ENCODE results near the gene BOC.

Gene BOC

DNA sequence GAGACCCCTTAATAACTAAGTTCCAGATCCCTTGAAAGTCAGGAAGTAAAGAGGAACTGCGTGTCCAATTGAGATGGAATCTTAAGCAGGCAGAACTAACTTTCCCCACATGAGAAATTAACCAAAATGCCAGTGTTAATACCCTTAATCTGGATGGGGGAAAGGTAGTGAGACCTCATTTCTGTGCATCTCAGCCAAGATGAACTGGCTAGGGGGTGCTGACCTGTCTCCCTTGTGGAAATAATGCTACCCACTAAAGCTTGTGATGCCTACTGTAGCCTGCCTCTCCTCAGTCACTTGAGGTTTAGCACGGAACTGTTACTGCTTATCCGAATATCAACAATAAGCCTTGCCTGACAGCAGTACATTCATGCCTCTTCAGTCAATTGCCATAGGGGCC, 15.1 kb downstream of the BOC start:
- DNase-seq = no peak

DNA sequence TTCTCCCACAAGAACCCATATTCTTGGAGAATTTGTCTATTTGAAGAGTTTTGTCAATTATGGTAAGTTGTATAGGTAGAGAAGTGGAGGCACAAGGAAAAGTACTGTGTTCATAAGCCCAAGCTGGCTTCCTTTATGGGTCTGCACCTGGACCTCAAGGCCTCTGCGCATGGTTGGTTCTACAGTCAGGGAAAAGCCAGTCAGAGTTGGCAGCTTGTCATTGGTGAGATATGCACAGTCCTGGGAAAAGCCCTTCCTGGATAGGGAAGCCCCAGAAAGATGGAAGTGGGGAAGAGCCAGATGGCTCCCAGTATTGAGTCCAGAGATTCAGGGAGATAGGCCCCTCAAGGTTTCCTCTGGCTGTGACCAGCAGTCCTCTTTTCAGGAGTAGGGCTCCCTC, 15.8 kb downstream of the BOC start:
- no peak for DNase-seq

DNA sequence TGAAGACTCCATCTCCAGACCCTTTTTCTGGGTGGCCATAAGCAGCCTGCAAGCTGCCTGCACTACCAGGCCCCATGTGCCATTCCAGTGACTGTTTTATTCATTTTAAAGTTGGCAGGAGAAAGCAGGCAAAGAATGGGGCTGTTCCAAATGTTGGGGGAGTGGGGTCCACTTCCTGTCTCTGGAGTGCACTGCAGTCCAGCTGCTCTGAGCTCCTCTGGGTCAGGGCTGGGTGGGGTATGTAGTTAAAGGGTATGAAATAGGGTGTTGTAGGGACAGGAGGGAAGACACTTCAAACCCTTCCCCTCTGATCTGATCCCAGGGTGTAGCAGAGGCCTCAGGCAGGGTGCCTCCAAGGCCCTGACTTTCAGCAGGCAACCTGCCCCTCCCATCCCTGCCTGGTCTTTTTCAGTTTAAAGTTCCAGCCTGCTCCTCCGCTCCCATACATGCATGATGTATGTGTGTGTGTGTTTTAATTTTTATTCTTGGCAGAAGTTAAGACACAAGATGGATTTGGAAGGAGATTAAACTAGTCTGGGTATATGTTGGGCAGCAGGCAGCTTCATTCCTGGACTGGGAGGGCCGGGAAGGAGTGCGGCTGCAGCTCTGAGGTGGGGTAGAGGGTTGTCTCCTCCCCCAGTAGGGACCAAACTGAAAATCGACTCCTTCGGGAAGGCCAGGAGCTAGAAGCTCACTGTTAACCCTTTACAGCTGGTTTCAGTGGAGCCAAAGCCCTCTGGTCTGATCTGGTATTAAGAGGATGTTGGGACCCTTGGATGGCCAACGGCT, 17.3 kb downstream of the BOC start:
- DNase-seq = no peak

DNA sequence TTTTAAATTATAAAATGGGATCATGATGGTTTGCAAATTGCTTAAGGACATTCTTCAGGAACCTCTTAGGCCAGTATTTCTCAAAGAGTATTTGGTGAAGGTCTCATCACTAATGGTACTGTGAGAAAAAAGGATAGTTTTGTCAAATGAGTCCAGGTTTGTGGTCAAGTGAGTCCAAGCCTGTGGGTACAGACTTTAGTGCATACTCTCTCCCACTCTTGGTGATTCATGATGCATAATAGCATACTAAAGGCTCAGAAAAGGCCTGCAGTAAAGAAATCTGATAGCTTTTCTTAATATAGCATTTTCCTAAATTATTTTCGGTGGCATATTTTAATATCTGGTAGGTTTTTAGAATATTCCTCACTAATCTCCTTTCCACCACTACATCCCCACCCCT, 20.0 kb downstream of the BOC start:
- no peak for DNase-seq

DNA sequence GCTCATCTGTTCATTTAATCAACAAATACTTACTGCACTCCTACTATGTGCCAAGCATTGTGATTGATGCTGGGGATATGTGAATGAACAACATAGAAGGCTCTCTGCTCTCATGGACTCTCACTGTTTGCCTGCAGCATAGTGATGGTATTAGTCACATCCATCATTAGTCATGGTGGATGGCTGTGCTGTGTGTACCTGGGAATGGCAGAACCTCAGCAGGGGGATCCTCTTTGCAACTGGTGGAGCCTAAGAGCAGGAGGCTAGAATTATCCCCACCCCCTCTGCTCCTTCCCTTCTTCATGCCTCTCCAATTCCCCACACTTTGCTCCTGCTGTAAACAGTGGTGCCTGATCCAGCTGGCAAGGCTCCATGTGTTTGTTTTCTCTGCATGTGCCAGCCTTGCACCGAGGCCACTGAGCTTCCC, 20.5 kb downstream of the BOC start:
- DNase-seq = no peak

DNA sequence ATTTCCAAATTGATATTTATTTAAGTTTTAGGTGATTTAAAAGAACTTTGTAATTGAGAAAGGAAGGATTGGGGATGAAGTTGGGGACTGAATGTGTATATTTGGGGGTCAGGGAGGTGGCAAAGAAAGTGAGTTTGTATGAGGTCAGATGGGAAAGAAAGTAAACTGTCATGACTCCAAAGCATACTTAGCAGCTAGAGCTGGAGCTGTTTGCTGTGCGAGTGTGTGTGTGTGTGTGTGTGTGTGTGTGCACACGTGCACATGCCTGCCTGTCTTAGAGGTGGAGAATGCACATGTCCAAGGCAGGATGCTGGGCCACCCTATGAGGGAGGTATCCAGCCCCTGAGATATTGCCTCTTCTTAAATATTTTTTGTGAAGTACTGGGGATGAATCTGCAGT, 21.0 kb downstream of the BOC start:
- no peak for DNase-seq

DNA sequence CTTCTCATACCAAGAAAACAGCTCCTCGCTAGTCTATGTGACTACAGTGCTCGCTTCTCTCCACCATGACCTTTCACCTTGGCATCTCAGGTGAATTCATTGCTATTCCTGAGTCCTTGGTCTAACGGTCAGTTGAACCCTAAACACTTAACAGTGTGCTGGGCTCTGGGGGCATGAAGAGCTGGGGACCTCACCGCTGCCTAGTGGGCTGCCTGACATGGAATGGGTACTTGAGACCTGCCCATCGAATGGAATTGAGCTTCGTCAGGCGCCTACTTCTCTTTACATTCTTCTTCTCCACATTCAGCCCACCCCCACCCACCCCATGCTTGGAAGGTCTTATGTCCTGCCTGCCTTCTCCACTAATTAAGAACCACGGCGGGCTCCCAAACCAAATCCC, 22.1 kb downstream of the BOC start:
- no peak for DNase-seq

DNA sequence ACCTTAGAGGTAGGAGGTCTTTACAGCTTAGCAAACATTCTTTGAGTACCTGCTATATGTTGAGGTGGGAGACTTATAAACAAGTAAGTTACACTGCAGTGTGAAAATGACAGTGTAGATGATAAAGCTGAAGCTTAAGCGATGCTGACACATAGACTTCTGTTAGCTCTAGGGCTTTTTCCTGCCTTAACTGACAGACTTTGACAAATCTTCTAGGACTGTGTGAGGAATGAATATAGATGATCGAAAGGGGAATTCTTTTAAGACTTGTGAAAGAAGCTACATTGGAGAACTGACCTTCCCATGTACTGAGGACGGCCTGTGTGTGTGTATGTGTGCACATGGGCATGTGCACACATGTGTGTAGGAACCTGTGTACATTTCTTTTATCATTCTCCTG, 22.7 kb downstream of the BOC start:
- no peak for DNase-seq

DNA sequence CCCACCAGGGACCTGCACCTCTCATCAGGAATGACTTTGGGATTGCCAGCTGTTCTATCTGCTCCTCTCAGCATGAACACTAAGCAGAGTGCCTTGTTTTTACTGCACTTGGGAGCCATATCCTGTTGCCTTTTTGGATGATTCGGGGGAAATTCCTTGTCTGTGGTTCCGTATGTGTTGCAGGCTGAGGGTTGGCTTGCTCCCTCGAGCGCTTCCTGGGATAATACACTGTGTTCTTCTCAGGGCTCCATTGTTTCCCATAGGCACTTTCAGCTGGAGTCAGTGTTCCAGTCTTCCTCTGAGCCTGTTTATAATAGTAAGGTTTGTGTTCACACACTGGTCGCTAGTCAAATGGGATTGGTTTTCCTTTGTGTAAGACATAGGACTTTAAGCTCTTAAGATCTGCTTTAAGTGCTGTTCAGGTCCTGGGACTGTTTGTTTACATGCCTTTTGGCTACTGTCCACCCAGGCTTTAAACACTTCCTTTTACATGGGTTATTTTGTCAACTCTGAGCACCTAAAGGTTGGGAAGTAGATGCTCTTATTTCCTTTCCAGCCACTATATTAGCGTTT, 23.4 kb downstream of the BOC start:
- DNase-seq = no peak

DNA sequence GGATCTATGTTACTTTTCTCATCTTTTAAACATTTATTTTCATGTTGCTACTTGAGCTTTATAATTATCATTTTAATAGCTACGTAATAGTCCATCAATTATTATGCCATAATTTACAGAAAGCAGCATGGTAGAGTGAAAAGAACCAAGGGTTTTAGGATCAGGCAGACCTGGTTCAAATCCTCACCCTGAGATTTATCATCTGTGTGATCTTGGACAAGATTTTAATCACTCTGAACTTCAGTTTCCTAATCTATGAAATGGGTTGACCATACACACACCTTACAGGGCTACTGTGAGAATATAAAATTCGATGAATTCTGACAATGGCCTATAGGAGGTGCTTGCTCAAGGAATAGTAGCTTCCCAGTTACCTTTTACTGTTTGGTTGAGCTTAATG, 27.1 kb downstream of the BOC start:
- DNase-seq = no peak

DNA sequence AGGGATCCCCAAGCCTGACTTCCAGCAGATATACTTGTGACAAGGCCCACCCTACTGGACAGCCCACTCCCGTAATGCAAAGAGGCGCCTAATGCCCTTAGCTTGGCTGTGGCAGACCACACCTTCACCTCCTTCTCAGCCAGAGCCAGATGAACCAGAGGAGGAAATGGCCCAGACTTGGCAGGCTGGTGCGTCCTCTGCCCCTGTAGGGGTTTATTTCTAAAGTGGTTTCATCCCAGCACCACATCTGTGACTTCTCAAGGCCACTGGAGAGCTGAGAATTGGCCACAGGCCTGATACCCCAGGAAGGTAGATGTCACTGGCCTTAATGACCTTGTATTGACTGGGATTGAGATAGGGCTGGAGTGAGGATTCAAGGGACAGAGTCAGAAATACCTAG, 29.5 kb downstream of the BOC start:
- DNase-seq = no peak

DNA sequence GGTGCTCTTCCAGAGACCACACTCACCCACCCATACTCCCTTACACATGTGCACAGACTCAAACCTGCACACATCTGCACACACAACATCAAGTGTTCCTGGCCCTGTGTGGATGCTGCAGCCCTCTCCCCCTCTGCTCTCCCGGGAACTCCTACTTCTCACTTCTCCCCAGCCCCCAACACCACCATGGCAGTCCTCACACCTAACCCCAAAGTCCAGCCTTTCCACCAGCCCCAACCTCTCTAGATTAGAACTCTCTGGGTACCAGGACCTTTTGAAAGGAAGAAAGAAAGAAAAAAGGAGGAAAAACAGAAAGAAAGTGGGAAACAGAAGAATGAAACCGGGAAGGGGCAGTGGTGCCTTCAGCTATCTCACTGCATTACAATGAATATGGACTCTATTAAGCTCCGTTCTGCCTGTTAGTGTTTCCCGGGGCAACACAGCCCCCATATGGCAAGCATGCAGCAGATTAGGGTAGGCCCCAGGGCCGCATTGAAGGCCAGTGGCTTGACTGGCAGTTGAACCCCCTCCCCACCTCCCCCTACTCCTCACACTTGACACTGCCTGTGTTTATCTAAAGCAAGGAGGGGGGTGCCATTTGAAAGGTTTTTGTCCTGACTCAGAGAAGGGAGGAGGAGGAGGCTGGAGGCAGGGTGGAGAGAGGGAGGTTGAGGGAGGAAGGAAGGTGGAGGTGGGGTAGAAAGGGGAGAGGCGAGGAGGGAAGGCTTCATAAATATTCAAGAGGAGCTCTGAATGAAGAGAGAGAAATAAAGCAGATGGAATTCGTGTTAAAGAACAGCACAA, 30.1 kb downstream of the BOC start:
- no peak for DNase-seq

DNA sequence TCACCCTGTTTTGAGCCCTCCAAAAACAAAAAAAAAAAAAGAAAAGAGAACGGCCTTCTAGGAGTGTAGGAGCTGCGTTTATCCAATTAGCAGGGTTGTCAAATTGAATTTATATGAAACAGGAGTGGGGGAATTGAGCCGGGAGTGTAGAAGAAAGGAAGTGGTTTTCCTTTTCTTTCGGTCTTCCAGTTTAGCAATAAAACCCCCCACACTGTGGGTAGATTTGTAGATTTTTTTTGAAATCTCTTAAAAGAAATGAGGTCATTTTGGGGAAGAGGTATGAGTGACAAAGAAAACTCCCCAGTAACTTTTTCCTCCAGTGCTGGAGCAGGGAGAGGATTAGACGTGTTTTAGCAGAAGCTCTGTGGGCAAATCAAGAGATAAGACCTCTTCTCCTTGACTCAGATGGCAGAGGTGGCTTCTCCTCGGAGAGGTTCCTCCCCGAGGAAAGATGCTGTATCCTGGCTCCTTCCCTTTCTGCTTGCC, 30.8 kb downstream of the BOC start:
- DNase-seq = no peak

DNA sequence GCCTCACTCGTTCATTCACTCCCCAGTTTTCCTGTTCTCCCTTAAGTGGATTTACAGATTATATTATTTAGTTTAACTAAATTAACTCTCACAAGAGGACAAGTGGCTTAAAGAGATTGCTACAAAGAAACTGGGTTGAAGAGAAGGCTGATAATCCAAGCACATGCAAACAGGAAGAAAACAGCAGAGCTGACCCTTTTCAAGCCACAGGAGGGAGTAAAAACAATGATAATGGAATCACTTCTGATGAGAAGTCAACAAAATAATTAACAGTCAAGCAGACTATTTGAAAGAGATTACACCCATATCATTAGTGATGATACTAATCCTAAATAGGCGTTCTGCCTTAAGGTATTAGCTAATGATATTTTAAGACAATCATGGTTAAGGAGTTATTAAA, 31.7 kb downstream of the BOC start:
- DNase-seq = no peak

DNA sequence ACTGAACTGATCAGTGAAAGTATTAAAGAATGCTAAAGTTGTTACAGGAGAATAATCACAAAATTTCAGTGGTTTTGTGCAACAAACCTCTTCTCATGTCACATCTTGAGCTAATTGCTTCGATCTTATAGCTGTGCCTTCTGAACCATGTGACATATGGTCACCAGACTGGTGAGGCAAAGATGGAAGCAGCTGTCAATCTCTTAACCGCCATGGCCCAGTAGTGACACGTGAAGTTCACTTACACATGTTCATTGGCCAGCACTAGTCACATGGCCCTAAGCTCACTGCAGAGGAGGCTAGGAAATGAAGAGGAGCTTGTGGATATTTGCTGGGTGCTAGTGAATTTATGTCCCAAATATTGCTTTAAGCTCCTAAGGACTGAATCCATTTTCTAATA, 32.5 kb downstream of the BOC start:
- no peak for DNase-seq

DNA sequence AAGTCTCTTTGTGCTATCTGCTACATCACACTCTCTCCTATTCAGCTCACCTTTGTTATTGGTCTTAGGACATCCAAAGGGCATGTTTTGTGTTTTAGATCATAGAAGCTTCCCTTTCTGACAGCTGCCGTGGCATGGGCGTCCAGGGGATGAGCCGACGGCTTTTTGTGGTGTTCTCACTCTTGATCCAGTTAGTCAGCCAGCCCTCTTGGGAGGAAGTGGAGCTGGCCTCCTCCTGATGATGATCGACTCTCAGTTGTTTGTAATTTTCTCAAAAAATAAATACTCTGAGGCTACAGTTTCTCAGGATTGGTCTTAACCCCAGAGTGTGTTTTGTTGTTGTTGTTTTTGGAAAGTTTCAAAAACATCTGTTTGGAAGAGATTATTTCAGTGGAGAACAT, 34.4 kb downstream of the BOC start:
- no peak for DNase-seq

DNA sequence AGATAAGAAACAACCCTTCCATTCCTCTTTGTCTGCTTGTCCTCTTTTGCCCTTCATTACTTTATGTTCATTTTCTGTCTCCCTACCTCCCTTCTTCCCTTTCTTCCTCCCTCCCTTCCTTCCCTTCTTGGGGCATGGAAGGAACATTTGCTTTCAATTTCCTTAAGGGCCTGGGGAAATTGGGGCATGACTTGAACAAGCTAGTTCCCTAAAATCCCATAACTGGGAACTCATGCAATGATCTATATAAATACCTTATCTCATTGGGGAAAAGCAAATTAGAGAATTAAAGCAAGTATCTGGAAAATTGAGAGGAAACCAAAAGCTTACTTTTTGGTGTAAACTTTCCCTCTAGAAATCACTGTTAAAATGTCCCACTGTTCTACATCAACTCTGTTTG, 35.7 kb downstream of the BOC start:
- DNase-seq = no peak

DNA sequence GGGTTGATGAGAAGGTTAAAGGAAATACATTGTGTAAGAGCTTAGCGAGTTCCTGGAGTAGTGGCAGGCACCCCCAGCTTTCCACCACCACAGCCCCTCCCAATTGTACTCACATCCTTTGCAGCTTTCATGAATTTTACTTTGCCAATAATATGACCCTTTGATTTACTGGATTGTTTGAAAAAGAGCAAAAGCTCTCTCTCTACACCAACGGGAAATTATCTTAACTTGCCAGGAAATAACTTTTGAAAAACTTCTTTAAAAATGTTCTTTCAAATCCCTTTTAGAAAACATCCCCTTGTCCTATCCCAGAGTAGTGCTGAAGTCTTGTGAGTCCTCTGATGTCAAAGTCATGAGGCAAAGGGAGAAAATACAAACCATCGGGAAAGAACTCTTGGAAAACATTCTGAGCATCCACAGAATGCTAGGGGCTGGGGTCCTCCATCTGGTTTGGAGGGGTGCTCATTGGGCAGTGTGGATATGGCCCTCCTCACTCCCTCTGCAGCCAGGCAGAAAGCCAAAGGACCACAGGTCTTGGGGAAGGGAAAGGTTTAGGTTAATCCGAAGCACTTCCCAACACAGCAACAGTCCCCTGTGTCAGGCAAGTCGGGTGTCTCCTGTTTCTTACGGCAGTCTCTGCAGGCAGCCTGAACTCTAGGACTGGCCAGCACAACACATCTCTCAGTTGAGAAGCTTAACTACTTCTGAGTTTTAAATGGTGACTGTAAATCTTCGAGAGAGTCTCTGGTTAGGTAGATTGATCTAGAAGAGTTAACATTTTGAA, 36.5 kb downstream of the BOC start:
- no peak for DNase-seq

DNA sequence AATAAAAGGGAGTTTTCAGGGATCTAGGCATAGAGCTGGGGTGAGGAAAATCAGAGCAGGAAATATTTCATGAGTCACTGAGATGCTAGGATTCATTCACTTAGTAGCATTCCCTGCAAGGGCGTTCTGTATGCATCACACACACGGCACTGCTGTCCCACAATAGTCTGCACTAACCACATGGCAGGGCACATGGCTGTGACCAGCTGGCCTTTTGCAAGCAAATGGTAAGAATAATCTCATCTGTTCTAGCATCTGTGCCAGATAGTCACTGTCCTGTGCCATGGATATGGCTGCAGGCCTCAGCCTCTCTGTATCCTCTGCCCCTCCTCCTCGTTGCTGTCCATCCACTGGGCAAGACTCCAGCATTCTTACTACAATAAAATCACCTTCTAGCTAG, 37.8 kb downstream of the BOC start:
- no peak for DNase-seq

DNA sequence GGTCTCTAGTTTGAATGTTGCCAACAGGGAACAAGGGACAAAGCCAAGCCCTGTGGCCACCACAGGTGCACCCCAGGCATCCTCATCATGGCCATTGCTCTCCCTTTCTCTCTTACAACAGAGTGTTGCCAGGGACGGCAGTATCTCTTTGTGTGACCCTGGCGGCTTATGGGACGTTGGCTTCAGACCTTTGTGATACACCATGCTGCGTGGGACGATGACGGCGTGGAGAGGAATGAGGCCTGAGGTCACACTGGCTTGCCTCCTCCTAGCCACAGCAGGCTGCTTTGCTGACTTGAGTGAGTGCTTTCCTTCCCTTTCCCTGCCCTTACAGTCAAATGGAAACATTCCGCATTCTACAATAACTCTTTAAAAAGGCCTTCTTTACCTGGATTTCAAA, 38.2 kb downstream of the BOC start:
- DNase-seq = no peak

DNA sequence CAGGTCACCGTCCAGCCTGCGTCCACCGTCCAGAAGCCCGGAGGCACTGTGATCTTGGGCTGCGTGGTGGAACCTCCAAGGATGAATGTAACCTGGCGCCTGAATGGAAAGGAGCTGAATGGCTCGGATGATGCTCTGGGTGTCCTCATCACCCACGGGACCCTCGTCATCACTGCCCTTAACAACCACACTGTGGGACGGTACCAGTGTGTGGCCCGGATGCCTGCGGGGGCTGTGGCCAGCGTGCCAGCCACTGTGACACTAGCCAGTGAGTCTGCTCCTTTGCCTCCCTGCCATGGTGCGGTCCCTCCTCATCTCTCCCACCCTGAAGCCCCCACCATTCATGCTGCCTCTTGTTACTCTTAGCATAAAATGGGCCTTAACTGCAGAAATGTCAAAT, 39.2 kb downstream of the BOC start:
- DNase-seq = no peak

DNA sequence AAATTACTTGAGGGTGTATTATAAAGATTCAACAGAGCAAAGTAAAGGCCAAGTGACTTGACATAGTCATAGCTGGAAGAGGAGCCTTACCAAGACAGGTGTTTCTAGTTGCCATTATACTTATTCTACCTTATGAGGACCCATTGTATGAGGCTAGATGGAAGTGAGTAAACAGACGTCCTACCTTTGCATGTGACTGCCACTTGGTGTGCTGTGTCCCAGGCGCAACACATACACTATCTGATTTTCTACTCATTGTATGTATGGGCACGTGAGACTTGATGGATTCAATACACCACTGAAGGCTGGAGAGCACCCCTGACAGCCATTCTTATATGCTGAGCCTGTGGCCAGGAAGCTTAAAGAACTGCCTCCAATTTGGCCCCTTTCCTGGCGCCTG, 40.5 kb downstream of the BOC start:
- no peak for DNase-seq

DNA sequence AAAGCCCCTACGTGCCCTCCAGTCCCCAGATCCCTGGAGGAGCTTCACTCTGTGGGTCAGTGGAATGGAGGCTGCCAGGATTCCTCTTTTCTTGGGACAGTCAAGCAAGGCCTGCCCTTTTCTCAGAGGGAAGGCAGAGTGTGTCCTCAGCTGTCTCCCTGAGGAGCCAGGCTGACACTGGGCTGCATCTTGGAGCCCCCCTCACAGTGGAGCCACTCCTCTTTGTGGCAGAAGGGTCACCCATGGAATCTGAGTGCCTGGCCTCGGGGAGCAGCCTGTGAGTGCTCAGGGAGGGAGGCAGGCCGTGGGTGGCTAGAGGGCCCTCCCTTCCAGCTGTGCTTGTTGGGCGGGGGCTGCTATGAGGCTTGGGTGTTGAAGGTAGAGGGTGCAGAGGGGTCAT, 41.2 kb downstream of the BOC start:
- DNase-seq = no peak

Measured in CD4-positive, alpha-beta T cell treated with Interferon alpha-2 for 1 hour (primary cell).